DND-41 (cell line): Measurements from ENCODE around the gene FOXL1.

Source experiments
- ATAC-seq: fragments of 200-7000 bp; cut with Tn5 transposase; 3 replicates; pipeline ENCODE4 v1.9.1; 2021; ENCODE audit warnings: low read depth; ENCODE audit not compliant: insufficient read depth
- DNase-seq: peaks from one replicate; pipeline ENCODE4 v3.0.0-alpha.2; 2020
- H2AFZ ChIP-seq: 2 replicates; pipeline ENCODE4 v1.6.0; 2012; ENCODE audit warnings: low read depth, low read length
- H3K27ac ChIP-seq: 2 replicates; pipeline ENCODE4 v1.5.1; 2012; ENCODE audit warnings: low read length, inconsistent platforms
- H3K27me3 ChIP-seq: fragments of 200-600 bp; sonication (generic); 2 replicates; pipeline ENCODE4 v1.6.0; 2012; ENCODE audit warnings: low read length, mild to moderate bottlenecking, inconsistent platforms; ENCODE audit not compliant: insufficient read depth, poor library complexity
- H3K36me3 ChIP-seq: 2 replicates; pipeline ENCODE4 v1.5.1; 2012; ENCODE audit warnings: low read length, inconsistent platforms; ENCODE audit not compliant: insufficient read depth
- H3K4me1 ChIP-seq: 2 replicates; pipeline ENCODE4 v1.5.1; 2012; ENCODE audit warnings: mild to moderate bottlenecking, low read length; ENCODE audit not compliant: insufficient read depth
- H3K4me2 ChIP-seq: 2 replicates; pipeline ENCODE4 v1.6.0; 2012; ENCODE audit warnings: mild to moderate bottlenecking, moderate library complexity, low read length, inconsistent platforms; ENCODE audit not compliant: insufficient read depth
- H3K4me3 ChIP-seq, 2 experiments: fragments of 200-600 bp in 1 of 2; shearing (Covaris generic) in 1 of 2; 2 replicates each; pipeline ENCODE4 v1.5.1; 2012 to 2016; ENCODE audit warnings: inconsistent platforms in 2 of 2, low read length in 2 of 2, mild to moderate bottlenecking in 2 of 2, low read depth in 1 of 2, moderate library complexity in 1 of 2
- H3K79me2 ChIP-seq: 2 replicates; pipeline ENCODE4 v1.6.0; 2012; ENCODE audit warnings: low read length, inconsistent platforms; ENCODE audit not compliant: insufficient read depth
- H3K9ac ChIP-seq: 2 replicates; pipeline ENCODE4 v1.6.0; 2012; ENCODE audit warnings: low read depth, mild to moderate bottlenecking, inconsistent platforms, low read length, moderate library complexity
- H3K9me3 ChIP-seq: 2 replicates; pipeline ENCODE4 v1.5.1; 2012; ENCODE audit warnings: low read length, moderate library complexity, mild to moderate bottlenecking, inconsistent platforms; ENCODE audit not compliant: insufficient read depth, severe bottlenecking
- H4K20me1 ChIP-seq: 2 replicates; pipeline ENCODE4 v1.6.0; 2012; ENCODE audit warnings: low read length; ENCODE audit not compliant: insufficient read depth
- CTCF ChIP-seq: IDR thresholded peaks from 2 replicates; pipeline ENCODE4 v1.5.1; 2012; ENCODE audit warnings: borderline replicate concordance, low read length, moderate library complexity, mild to moderate bottlenecking; ENCODE audit not compliant: poor library complexity, severe bottlenecking; ENCODE audit errors: extremely low read depth
- EZH2 ChIP-seq: IDR thresholded peaks from 3 replicates; pipeline ENCODE4 v1.6.1; 2012; ENCODE audit warnings: borderline replicate concordance, low read depth, mild to moderate bottlenecking, moderate library complexity, low read length, inconsistent platforms; ENCODE audit not compliant: severe bottlenecking

FOXL1 gene

GRCh38 chr16:86534779-86535615 lies 43.4 kb upstream of the FOXL1 start:
- no peaks in the 10 kb centered on the region for H3K27me3 ChIP-seq
- no peak overlapping the region for H3K4me3 ChIP-seq
- DNase-seq (no peak), ATAC-seq (no peak)
- H3K79me2 ChIP-seq: no peaks in the 10 kb centered on the region
- no peak overlapping the region for H3K4me2 ChIP-seq
- H3K27ac ChIP-seq: no peak overlapping the region
- peaks cover 42% of the 10 kb centered on the region for H3K36me3 ChIP-seq
- no peak overlapping the region for H3K9ac ChIP-seq
- H3K9me3 ChIP-seq: no peaks in the 10 kb centered on the region
- H2AFZ ChIP-seq: no peak overlapping the region
- no peaks in the 10 kb centered on the region for H4K20me1 ChIP-seq
- TF ChIP-seq CTCF (no peak), EZH2 (no peak)
- no peaks in the 10 kb centered on the region for H3K4me1 ChIP-seq

- H4K20me1 ChIP-seq: no peaks in the 10 kb centered on the region
- no peak overlapping the region for H3K4me2 ChIP-seq
- no peak overlapping the region for H3K27ac ChIP-seq
- no peaks in the 10 kb centered on the region for H3K9me3 ChIP-seq
- no peaks in the 10 kb centered on the region for H3K79me2 ChIP-seq
- H3K4me1 ChIP-seq: no peaks in the 10 kb centered on the region
- TF ChIP-seq EZH2 (no peak), CTCF (no peak)
- no peaks in the 10 kb centered on the region for H3K27me3 ChIP-seq
- DNase-seq (no peak), ATAC-seq (no peak)
- H3K9ac ChIP-seq: no peak overlapping the region
- no peak overlapping the region for H2AFZ ChIP-seq
- H3K4me3 ChIP-seq: no peak overlapping the region
- H3K36me3 ChIP-seq: peaks cover 54% of the 10 kb centered on the region
Measured at GRCh38 chr16:86536621-86537020, 41.7 kb upstream of the FOXL1 start.

- no peak for DNase-seq
- peaks cover 52% of the 10 kb centered on the region for H3K36me3 ChIP-seq
Measured at GRCh38 chr16:86537486-86537885, 40.9 kb upstream of the FOXL1 start.

More at GRCh38 chr16:86537486-86537885, 40.9 kb upstream of the FOXL1 start:
- Histone ChIP-seq H3K4me3 (no peak overlapping the region), H3K9me3 (no peaks in the 10 kb centered on the region), H4K20me1 (no peaks in the 10 kb centered on the region), H3K4me2 (no peak overlapping the region), H3K27ac (no peak overlapping the region), H3K27me3 (no peaks in the 10 kb centered on the region), H3K79me2 (no peaks in the 10 kb centered on the region), H3K9ac (no peak overlapping the region), H3K4me1 (no peaks in the 10 kb centered on the region), H2AFZ (no peak overlapping the region)
- ATAC-seq: no peak
- no peak for TF ChIP-seq EZH2
- TF ChIP-seq CTCF: no peak
